Stimulated activated CD8-positive, alpha-beta memory T cell treated with anti-CD3 and anti-CD28 coated beads, Interleukin-12 subunit alpha, Interleukin-12 subunit beta, amount 100 ng/mL, for 24 hours (primary cell): ENCODE data around the gene CTIF.

Experiments
- DNase-seq: peaks from one replicate; pipeline ENCODE4 v3.0.0-alpha.2; 2020; ENCODE audit errors: extremely low read depth

The CTIF gene

GRCh38 chr18:48847807-48848486 is 309.1 kb downstream of the CTIF start:
- no peak for DNase-seq

DNA sequence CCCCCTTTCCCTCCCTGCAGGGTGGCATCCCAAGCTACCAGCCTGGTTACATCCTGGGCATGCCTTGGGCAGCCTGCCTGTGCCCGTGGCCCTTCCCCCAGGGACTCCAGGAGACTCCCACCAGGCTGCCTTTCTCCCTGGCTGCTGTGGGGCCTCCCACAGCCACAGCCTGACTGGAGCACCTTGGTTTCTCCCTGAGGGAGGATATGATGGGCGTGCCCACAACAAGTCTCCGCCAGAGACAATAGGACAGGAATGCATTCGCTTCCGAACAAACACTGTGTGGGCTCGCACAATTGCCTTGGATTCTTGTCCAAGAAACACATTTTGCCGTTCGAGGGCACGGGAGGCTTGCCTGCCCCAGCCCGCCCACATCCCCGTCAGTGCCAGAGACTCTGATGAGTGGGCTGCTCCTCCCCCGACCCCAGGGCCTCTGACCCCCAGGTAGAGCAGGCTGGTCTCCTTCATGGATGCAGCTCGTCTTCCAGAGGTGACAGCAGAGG is 309.9 kb downstream of the CTIF start:
- DNase-seq, result no peak

DNA sequence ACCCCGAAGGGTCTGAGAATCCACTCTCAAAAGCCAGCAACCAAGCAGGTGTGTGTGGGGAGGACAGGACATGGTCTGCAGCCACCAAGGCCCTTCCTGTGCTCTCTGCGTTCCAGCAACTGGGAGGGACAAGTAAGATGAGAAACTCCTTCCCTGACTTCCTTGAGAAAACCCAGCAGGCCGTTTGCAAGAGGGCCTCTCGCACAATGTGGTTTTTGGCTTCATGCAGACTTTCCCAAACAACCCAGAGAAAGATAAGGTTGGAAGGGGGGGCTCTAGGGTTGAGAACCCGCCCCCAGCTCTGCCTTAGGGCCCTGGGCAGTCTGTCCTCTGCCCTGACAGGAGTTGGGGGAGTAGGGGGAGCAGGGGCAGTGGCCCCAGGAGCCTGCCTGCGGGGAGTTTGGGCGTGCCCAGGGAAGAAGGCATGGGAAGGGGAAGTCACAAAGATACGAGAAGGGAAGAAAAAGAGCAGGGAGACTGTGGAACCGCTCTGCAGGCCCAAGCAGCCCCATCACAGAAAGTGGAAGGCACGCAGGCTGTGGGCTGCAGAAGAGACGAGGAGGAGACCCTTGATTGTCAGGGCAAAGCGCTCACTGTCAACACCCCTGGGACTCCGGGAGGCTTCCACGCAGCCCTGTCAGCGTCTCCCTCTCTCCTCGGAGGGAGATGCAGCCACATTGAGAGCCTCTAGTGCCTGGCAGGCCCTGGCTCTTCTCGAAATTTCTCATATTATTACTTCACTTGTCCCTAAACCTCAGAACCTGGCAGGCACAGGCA is 312.2 kb downstream of the CTIF start:
- DNase-seq, result no peak

DNA sequence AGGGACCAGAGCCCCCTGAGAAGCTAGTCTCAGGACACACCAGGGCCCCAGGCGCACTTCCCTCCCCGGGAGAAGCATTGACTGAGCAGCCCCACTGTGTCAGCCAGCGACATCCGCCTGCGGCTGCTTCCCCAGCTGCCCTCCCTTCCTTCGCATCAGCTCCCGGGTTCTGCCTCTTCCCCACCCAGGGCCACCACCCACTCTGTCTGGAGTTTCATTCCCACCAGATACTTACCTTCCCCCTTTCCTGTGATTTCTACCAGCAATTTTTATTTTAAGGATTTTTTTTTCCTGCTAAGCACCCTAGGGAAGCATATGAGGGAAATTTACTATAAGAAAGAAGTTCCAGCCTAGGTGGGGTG is 312.7 kb downstream of the CTIF start:
- no peak for DNase-seq

- no peak for DNase-seq
Observed at GRCh38 chr18:48852292-48852691, 313.5 kb downstream of the CTIF start.

DNA sequence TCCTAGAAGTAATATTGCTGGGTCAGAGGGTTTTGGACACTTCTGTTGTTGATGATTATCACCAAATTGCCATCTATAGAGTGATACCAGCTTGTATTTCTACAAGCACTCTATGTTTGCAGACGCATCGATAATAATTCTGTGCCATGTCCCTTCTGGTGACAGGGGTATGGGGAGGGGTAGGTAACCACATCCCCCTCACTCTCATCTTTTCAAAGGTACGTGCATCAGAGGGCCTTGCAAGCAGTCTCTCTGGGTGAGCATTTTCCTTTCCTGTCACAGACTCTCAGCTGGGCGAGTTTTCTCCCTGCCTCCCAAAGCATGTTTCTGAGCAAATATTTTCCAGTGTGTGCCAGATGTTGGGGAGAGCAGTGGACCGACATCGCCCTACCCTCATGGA is 314.0 kb downstream of the CTIF start:
- no peak for DNase-seq

DNA sequence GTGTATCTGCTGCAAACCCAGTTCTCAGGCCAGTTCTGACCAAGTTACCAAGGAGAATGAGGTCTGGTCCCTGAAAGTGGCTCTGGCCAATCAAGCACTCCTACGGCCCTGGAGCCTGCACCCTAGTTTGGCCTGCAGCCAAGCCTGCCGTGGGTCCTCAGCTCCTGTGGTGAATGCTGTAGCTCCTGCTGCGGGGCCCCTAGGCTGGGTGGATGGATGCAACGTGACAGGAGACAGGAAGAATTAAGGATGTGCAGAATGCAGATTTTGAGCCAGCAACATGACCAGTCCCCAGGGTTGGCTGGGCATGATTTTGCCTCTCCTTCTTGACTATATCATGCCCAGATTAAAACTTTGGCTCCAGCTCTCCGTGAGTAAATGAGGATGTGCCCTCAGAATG is 314.8 kb downstream of the CTIF start:
- DNase-seq, result no peak

GRCh38 chr18:48854780-48855179 is 315.9 kb downstream of the CTIF start:
- DNase-seq, result no peak

- no peak for DNase-seq
Observed at GRCh38 chr18:48855422-48856377, 316.9 kb downstream of the CTIF start.

DNA sequence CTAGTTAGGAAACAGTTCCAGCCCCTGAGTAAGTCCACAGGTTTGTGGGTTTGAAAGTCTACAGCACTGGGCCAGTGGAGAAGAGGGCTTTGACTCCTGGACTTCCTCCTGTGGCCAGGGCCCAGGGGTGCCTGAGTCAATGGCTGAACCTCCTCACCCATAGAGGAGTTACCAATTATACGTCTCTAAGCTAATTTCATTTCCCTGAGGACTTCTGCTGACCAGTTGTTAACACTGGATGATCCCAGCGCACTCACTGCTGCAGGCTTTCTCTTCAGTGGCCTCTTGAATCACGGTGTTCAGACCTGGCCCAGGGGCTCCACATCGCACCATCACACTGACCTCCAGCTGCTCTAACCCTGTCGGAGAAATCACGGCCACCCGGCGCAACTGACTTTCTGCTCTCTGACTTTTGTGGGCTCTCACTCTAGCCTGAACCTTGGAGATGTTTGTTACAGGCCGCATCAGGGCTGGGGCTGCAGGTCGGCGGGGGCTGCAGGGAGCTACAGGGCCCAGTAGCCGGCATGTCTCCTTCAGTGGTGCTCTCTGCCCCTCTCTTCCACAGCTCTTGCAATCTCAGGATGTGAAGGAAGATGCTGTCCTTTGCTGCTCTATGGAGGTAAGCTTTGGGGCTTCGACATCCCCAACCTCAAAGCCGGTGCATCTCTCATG is 318.3 kb downstream of the CTIF start:
- no peak for DNase-seq

- DNase-seq, result no peak
Observed at GRCh38 chr18:48858676-48859075, 319.8 kb downstream of the CTIF start.

- no peak for DNase-seq
Observed at GRCh38 chr18:48859311-48860268, 320.8 kb downstream of the CTIF start.

GRCh38 chr18:48860269-48861180 is 321.7 kb downstream of the CTIF start:
- no peak for DNase-seq

GRCh38 chr18:48861181-48861708 is 322.4 kb downstream of the CTIF start:
- no peak for DNase-seq

- DNase-seq, result no peak
Observed at GRCh38 chr18:48862132-48862531, 323.3 kb downstream of the CTIF start.

GRCh38 chr18:48862678-48863270 is 323.9 kb downstream of the CTIF start:
- no peak for DNase-seq

GRCh38 chr18:48863432-48864065 is 324.7 kb downstream of the CTIF start:
- DNase-seq, result no peak

GRCh38 chr18:48864876-48865275 is 326.0 kb downstream of the CTIF start:
- no peak for DNase-seq
